Non-pigmented ciliary epithelial cell (primary cell): ENCODE results near the gene SMYD3.

Experiments
- DNase-seq: peaks from one replicate; pipeline ENCODE4 v3.0.0-alpha.2; 2010; ENCODE audit warnings: low read depth

The SMYD3 gene

GRCh38 chr1:246213502-246213901, 293.6 kb downstream of the SMYD3 start:
- no peak for DNase-seq

DNA sequence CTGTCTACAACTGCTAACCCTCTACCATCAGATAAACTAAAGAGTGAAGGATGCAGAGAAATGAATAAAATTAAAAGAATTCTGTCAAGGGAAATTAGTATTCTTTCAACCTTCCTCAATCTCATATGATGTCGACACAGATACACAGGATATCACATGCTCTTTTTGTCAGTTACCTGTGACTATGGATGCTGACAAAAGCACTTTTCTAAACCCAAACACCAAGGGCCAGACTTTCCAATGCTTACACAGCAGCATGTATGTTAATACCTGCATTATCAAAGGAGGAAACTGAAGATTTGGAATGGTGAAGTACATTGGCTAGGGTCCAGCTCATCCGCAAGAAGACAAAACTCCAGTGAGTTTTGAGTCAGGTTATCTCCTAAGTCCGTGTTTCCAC, 294.0 kb downstream of the SMYD3 start:
- no peak for DNase-seq

DNA sequence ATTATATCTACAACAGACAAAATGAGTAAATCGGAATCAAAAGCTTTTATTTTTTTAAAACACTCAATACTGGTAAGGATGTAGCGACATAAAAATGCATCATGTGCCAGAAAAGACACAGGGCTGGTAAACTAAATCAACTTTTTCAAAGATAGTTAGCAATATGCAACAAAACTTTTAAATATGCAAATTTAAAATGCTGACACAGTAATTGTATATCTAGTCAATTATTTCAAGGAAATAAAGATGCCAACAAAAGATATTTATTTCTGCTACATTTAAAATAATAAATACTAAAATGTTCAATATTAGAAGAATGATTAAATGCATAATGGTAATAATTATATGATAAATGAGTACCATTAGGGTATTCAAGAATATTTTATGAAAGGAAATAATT, 295.1 kb downstream of the SMYD3 start:
- no peak for DNase-seq

DNA sequence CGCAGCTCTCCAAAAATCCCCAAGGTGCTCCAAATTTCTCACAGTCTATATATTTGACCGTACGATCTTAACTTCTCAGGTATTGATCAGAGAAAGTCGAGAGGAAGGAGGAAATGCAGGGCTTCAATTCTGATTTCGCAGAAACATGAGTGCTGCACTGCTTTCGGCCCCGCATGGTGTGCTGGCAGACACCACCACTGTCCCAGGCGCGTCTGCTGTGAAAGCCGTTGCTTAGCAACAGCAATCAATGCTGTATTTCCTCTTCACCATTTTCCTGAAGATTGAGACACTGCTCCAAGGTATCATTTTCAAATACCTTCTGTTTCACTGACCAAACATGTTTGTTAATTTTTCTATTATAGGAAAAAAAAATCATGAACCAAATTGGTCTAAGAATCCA, 296.3 kb downstream of the SMYD3 start:
- DNase-seq, result no peak

- DNase-seq, result no peak
Measured at GRCh38 chr1:246208105-246208504, 299.0 kb downstream of the SMYD3 start.

GRCh38 chr1:246203180-246203579, 303.9 kb downstream of the SMYD3 start:
- DNase-seq, result no peak

DNA sequence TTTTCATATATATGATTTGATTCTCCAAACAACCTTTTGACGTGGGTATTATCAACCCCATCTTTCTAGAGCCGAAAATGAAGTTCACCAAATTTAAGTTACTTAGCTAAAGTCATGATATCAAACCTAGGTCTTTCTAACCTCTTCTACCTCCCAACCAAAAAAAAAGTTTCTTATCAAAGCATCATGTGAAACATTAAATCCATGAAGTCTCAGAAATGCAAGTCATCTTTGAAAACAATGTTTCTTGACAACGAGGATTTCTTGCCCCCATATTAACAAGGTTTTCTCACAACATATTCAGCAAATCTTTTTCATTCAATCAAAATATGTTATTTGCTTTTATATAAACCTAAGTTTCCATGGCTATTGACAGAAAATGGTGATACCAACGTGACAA, 306.3 kb downstream of the SMYD3 start:
- no peak for DNase-seq

DNA sequence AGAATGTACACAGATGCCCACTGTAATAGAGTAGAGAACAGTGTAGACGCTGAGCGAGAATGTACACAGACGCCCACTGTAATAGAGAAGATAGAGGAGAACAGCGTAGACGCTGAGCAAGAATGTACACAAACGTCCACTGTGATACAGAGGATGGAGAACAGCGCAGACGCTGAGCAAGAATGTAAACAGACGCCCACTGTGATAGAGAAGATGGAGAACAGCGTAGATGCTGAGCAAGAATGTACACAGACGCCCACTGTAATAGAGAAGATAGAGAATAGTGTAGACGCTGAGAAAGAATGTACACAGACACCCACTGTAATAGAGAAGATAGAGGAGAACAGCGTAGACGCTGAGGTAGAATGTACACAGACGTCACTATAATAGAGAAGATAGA, 306.9 kb downstream of the SMYD3 start:
- no peak for DNase-seq

DNA sequence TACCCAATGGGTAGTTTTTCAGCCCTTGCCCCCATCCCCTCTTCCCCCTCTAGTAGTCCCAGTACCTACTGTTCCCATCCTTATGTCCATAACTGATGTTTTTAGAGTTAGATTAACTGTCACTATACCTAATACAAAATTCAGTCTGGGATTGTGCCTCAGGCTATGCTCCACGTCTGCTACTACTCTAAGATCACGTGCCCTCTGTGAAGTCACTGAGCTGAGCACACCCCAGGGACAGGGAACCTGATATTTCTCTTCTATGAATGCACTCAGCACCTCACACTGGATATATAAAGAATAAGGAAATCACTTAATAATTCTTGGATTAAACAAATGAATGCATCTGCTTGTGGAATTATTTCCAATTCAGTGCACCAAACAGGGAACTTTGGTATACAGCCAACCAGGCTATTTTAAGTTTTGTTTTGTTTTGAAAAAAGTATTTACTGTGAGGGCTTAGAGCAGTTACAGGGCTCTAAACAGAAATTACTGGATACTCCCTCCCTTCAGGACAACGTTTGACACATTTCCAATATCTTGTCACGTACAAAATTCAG, 307.9 kb downstream of the SMYD3 start:
- DNase-seq, result no peak

DNA sequence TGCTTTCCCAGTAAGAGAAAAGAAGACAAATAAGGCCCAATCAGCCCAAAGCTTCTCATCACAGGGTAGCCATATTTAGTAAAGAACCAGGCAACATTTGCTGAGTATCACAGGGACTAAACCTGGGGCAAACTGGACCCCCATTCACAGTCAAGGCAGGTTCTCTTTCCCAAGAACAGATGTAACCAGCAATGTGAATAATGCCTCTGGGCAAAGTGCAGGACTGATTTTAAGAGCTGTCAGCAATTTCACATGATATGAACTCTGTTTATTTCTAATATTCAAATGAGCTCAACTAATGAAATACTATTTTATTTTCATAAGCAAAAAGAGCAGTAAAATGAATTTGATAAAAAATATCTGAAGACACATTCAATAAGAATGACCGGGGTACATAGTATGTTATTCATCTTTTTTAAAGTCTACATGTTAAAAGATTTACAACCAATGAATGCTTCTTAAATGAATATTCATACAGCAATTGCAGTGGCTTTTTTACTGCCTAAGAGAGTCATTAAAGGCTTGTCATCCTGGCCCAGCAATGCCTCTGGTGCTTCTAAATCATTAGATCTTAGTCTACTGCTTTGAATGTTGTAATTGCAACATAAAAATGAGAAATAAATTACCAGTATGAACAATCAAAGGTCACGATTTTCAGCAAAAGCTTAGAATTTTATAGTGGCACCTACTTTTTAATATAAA, 308.8 kb downstream of the SMYD3 start:
- DNase-seq, result no peak

GRCh38 chr1:246197076-246197475, 310.0 kb downstream of the SMYD3 start:
- DNase-seq, result no peak

- no peak for DNase-seq
Measured at GRCh38 chr1:246195296-246195695, 311.8 kb downstream of the SMYD3 start.

GRCh38 chr1:246193537-246193936, 313.5 kb downstream of the SMYD3 start:
- no peak for DNase-seq

- DNase-seq, result no peak
Measured at GRCh38 chr1:246189126-246189525, 318.0 kb downstream of the SMYD3 start.

GRCh38 chr1:246187834-246188372, 319.2 kb downstream of the SMYD3 start:
- DNase-seq, result no peak

DNA sequence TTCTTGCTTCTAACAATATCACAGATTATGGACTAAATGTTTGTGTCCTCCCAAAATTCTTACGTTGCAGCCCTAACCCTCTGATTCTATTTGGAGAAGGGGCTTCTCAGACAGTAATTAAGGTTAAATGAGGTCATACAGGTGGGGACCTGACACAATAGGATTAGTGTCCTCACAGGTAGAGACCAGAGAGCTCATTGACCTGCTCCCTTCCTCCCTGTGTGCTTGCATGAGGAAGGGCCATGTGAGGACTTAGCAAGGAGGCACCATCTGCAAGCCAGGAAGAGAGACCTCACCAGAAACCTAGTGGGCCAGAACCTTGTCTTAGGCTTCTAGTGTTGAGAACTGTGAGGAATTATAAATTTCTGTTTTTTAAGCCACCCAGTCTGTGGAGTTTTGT, 322.6 kb downstream of the SMYD3 start:
- no peak for DNase-seq

DNA sequence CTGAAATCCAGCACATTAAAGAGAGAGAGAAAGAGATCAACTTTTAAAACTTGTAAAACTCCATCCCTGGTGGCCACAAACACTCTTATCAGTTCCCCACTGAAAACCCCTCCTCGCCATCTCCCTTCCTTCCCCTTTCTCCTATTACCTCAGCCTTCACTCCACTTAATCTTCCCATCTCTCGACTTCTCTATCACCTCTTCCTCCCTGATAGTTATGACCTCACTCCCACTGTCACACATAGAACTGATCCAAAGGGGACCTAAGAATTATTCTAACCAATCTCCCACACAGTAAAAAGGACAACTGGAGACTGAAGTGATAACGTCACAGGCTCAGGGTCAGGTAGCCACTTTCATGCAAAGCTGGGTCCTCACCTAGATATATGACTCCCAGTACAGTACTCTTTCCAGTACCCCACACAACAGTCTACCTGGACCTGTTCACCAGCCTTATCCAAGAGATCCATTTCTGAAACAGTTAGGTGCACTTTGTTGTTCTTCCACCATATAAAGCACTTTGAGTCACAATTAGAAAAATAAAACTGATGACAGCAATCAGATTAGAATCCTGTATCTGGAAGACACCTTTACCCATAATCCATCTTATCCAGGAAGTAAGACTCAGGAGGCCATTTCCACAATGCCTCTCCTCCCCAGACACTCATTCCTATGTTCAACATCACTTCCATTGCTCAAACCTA, 324.8 kb downstream of the SMYD3 start:
- no peak for DNase-seq

- DNase-seq, result no peak
Measured at GRCh38 chr1:246181241-246181640, 325.8 kb downstream of the SMYD3 start.

DNA sequence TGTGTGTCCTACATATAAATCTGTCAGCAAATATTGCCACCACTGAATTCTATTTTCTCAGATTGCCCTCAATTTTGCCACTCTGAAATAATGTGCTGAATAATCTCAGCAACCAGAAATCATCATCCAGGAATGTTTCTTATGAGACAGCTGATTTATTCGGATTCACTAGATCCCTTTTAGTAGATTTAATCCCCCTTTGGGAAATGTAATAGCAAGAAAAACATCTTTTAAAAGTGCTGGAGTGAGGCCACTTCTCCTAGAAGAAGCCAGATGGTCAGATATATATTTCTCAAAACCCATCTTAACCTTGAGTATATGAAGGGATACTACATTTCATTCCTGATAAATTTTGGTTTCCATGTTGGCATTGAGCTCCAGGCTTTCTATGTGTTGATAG, 327.7 kb downstream of the SMYD3 start:
- DNase-seq, result no peak

- DNase-seq, result no peak
Measured at GRCh38 chr1:246178717-246179311, 328.3 kb downstream of the SMYD3 start.

DNA sequence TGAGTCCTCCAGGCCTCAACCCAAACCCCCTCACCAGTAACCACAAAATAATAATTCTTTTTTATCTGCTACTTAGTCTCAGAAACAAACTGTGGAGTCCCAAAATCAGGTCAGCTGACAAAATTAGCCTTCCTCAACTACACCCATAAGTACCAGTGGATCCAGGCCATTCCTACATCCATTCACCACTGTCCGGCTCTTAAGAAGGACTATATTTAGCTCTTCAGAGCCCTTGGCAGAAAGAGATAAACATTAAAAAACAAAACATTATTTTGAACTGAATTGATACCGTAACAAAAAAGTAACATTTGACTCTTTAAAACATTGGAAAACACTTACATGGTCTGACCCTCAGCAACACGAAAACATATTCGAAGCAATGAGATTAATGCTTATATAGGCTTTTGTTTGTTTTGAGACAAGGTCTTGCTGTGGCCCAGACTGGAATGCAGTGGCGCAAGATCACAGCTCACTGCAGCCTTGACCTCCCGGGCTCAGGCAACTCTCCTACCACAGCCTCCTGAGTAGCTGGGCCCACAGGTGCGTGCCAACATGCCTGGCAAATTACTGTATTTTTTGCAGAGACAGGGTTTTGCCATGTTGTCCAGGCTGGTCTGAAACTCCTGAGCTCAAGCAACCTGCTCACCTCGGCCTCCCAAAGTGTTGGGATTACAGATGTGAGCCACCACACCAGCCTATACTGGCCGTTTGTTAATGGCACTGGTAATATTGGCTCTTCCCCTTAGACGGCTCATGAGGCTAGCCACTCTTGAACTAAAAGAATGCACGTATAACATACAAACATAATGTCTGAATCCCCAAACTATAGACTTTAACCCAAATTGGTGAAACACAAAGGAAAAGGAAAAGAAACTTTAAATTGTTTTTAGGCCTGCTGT, 330.7 kb downstream of the SMYD3 start:
- no peak for DNase-seq
